Measurements from ENCODE around the gene DIMT1.
A peak's percentile ranks its signal among the peaks of the same experiment; 100 is the strongest.

The DIMT1 gene

GRCh38 chr5:62403411-62404250, at the start of gene DIMT1:
DIMT1 (minus strand) TSS chr5:62403905; CDS start chr5:62403772, 133 bp downstream.
- FAIRE-seq = no peak
- peak; percentile 97 for DNase-seq (ENCODE audit: low spot score)

GRCh38 chr5:62450259-62450658, 46.6 kb upstream of the DIMT1 start:
- DNase-seq (ENCODE audit: low spot score) = no peak
- no peak for FAIRE-seq

DNA sequence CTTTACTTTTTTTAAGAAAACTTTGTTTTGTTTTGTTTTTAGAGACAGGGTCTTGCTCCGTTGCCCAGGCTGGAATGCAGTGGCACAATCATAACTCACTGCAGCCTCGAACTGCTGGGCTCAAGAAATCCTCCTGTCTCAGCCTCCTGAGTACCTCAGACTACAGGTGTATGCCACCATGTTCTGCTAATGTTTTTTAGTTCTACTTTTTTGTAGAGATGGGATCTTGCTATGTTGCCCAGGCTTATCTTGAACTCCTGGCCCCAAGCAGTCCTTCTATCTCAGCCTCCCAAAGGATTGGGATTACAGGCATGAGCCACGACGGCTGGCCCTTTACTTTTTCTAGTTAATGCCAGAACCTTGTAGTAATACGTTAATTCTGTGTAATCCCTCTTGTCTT, 44.8 kb upstream of the DIMT1 start:
- FAIRE-seq (no peak), DNase-seq (ENCODE audit: low spot score) (no peak)

DNA sequence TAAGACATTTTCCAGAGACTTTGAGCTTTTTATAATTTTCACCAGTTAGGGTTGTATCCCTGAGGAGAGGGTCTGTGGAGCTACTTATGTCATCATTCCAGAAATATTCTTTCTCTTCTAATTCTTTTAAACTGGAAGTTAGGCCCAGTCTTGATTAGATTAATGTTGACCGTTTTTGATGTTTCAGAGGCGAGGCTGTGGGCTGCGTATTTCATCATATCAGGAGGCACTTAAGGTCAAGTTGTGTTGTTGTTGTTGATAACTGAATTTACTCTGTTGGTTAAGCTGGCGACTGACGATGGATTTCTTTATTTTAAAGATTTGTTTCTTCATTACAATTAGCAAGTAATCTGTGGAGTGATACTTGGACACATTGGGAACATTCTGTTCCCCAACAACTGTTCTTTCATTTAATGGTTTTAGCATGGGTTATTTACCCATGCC, 28.9 kb upstream of the DIMT1 start:
- no peak for DNase-seq (ENCODE audit: low spot score)
- FAIRE-seq = no peak

GRCh38 chr5:62431735-62432620, 28.3 kb upstream of the DIMT1 start:
- DNase-seq (ENCODE audit: low spot score) (no peak), FAIRE-seq (no peak)

- no peak for DNase-seq (ENCODE audit: low spot score)
- no peak for FAIRE-seq
Measured at GRCh38 chr5:62424763-62425162, 21.1 kb upstream of the DIMT1 start.

- FAIRE-seq (no peak), DNase-seq (ENCODE audit: low spot score) (no peak)
Measured at GRCh38 chr5:62421414-62421813, 17.7 kb upstream of the DIMT1 start.

DNA sequence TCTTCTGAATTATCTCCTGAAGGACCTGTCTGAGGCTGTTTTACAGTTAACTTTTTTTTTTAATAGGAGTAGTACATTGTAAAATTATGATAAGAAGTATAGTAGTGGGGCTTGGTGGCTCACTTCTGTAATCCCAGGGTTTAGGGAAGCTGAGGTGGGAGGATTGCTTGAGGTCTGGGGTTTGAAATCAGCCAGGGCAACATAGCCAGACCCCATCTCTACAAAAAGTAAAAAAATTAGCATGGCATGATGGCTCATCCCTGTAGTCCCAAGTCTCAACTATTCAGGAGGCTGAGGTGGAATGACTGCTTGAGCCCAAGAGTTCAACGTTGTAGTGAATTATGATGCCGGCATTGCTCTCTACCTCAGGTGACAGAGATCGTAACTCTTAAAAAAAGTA, 15.9 kb upstream of the DIMT1 start:
- no peak for DNase-seq (ENCODE audit: low spot score)
- no peak for FAIRE-seq

- FAIRE-seq (no peak), DNase-seq (ENCODE audit: low spot score) (no peak)
Measured at GRCh38 chr5:62418462-62419076, 14.9 kb upstream of the DIMT1 start.

GRCh38 chr5:62413711-62414110, 10.0 kb upstream of the DIMT1 start:
- FAIRE-seq (no peak), DNase-seq (ENCODE audit: low spot score) (no peak)

- DNase-seq (ENCODE audit: low spot score) (peak; percentile 98), FAIRE-seq (peak; percentile 98)
Measured at GRCh38 chr5:62412549-62413329, 9.0 kb upstream of the DIMT1 start, which contains the start of gene IPO11. IPO11 (plus strand) TSS chr5:62412763; CDS start chr5:62437280, 24,517 bp downstream.

- no peak for FAIRE-seq
- no peak for DNase-seq (ENCODE audit: low spot score)
Measured at GRCh38 chr5:62395210-62395950, 8.3 kb downstream of the DIMT1 start.

DNA sequence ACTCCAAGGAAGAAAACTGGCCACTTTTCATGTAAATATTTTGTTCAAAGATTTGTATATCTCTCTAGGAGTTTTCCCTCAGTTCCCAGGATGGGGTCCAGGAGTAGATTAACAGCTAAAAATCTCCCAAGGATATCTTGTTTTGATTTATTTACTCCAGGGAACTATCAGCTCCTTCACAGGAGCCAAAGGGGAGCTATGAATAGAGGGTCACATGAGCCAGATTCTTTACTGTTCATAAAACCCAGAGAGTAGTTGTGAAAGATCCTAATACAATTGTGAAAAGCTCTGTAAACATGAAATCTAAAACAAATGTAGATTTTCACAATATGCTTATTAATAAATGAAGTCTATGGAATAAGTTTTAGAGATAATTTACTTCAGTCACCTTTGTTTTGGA, 16.9 kb downstream of the DIMT1 start:
- FAIRE-seq = no peak

DNA sequence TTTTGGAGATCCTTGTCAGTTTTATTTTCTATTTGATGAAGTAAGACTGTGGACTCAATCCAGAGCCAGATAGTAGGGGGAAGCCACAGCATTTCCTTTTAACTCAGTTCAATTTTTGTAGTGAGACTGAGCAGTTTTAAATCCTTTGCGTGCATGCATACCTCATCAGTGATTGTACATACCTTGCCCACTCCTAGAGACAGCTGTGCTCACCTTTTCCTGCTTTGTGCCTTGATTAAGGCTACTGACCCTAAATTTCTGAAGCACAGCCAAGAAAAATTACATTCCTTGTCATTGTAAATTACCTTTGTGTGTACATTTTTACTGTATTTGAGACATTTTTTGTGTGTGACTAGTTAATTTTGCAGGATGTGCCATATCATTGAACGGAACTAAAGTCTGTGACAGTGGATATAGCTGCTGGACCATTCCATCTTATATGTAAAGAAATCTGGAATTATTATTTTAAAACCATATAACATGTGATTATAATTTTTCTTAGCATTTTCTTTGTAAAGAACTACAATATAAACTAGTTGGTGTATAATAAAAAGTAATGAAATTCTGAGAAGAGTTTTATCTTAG, 17.8 kb downstream of the DIMT1 start:
- FAIRE-seq (no peak), DNase-seq (ENCODE audit: low spot score) (no peak)

More for the DNA sequence above, 16.9 kb downstream of the DIMT1 start:
- DNase-seq (ENCODE audit: low spot score) = no peak

DNA sequence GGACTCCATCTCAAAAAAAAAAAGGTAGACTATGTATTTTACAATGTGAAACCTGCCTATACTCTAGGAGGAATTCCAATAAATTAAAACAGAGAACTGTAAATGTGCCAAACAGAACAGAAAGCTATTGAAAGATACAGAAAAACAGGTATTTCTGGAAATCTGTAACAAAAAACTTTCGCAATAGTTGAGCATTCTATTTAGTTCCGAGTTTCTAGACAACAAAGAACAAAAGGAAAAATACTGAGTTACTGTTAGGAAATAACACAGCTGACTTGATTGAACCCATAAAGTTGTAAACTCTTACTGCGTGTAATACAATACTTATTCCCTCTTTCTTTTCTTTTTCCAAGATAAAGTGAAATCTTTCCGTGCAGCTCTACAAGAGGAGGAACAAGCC, 18.6 kb downstream of the DIMT1 start:
- DNase-seq (ENCODE audit: low spot score) (no peak), FAIRE-seq (no peak)

DNA sequence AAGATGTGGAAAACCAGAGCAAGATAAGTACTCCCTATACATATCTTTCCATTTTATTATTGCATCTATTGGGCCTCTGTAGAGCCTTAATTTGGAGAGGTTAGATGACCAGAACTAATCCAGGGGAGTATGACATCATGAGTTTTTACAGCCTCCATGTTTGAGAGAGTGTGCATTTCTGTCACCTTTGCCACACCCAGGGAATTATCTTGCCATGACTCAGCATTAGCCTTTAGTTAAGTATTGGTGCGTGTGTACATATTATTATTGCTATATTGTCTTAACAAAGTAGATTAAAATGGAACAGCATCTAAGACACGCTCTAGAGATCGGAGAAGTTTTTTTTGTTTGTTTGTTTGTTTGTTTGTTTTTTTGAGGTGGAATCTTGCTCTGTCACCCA, 27.6 kb downstream of the DIMT1 start:
- FAIRE-seq (no peak), DNase-seq (ENCODE audit: low spot score) (no peak)

DNA sequence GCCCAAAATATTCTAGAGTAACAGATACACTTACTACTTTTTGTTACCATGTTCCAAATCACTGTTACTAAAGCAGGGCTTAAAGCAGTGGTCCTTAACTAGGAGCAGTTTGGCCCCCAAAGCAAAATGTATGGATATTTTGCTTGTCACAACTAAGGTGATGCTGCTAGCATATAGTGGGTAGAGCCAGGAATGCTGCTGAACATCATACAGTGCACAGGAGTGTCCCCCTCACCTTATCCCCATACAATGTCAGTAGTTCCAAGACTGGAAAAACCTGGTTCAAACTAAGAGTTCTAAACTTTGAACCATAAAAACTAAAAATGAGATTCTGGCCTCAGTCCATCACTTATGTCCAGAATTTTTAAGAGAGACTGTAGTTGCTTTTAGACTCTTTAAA, 28.1 kb downstream of the DIMT1 start:
- no peak for DNase-seq (ENCODE audit: low spot score)

GRCh38 chr5:62374090-62374489, 29.6 kb downstream of the DIMT1 start:
- DNase-seq (ENCODE audit: low spot score) (no peak), FAIRE-seq (no peak)

More for the DNA sequence above, 28.1 kb downstream of the DIMT1 start:
- peak; percentile 17 for FAIRE-seq

- FAIRE-seq (no peak), DNase-seq (ENCODE audit: low spot score) (no peak)
Measured at GRCh38 chr5:62373382-62373781, 30.3 kb downstream of the DIMT1 start.

DNA sequence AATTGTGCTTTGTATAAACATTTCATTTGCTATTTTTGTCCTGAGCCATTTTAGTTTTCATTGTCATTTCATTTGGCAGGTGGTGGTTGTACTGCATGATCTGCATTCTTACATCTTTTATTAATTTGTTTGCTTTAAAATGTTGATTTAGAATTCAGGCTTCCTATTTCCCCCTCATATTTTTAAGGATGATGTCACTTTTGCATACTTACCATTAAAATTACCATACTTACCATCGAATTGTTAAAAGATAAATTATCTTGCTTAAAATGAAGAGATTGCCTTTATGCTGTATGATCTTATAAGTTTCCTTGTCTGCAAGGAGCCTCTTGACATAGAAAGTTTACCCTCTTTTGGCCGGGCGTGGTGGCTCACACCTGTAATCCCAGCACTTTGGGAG, 31.1 kb downstream of the DIMT1 start:
- no peak for DNase-seq (ENCODE audit: low spot score)

More for the DNA sequence above, 31.1 kb downstream of the DIMT1 start:
- no peak for FAIRE-seq

Data from urothelium cell line (cell line).